Measurements from ENCODE around the gene LUM. TPM values are rescaled to one million over a fixed set of nuclear protein-coding genes. Genes with fewer than 3 reads are reported as not detected.
"Not testable (repeated sequence)": the region's sequence is repeated elsewhere in the genome, so short reads cannot be mapped to it uniquely, and the experiment has no call there.

LUM gene
- polyA plus RNA-seq, 10 donors = 541 to 951 (median 703) TPM

- DNase-seq = no peak
Measured at GRCh38 chr12:91119089-91119488, 7.8 kb upstream of the LUM start.

GRCh38 chr12:91113621-91114020, 2.3 kb upstream of the LUM start:
- DNase-seq = no peak

GRCh38 chr12:91110311-91110924, 876 bp downstream of the LUM start:
- no peak for DNase-seq

GRCh38 chr12:91109581-91110310, 1.5 kb downstream of the LUM start:
- no peak for DNase-seq

- peak; percentile 84 to 93 (median 88) for DNase-seq
Measured at GRCh38 chr12:91109148-91109564, 2.1 kb downstream of the LUM start.

GRCh38 chr12:91108196-91108755, 3.0 kb downstream of the LUM start:
- no peak for DNase-seq

GRCh38 chr12:91106283-91106682, 5.0 kb downstream of the LUM start:
- DNase-seq = no peak

GRCh38 chr12:91105807-91106206, 5.5 kb downstream of the LUM start:
- peak in 2 of 3 donors; percentile 57 to 58 for DNase-seq

- no peak for DNase-seq
Measured at GRCh38 chr12:91104812-91105466, 6.4 kb downstream of the LUM start.

- DNase-seq = no peak
Measured at GRCh38 chr12:91103624-91104023, 7.7 kb downstream of the LUM start.

- DNase-seq = no peak
Measured at GRCh38 chr12:91103101-91103500, 8.2 kb downstream of the LUM start.

GRCh38 chr12:91100906-91101305, 10.4 kb downstream of the LUM start:
- DNase-seq = no peak

GRCh38 chr12:91099836-91100235, 11.5 kb downstream of the LUM start:
- no peak for DNase-seq

GRCh38 chr12:91099341-91099740, 12.0 kb downstream of the LUM start:
- DNase-seq = no peak

- peak in 1 of 3 donors; percentile 82 for DNase-seq
Measured at GRCh38 chr12:91098941-91099340, 12.4 kb downstream of the LUM start.

- no peak for DNase-seq
Measured at GRCh38 chr12:91098461-91098860, 12.8 kb downstream of the LUM start.

- no peak for DNase-seq
Measured at GRCh38 chr12:91094957-91095356, 16.3 kb downstream of the LUM start.

GRCh38 chr12:91094032-91094662, 17.1 kb downstream of the LUM start:
- DNase-seq = no peak

GRCh38 chr12:91093341-91093740, 18.0 kb downstream of the LUM start:
- DNase-seq = no peak

- DNase-seq = no peak
Measured at GRCh38 chr12:91091916-91092715, 19.2 kb downstream of the LUM start.

- DNase-seq = not testable (repeated sequence)
Measured at GRCh38 chr12:91089953-91090352, 21.3 kb downstream of the LUM start.

Data from muscle of back (tissue), 11 donors.